Stimulated activated CD8-positive, alpha-beta memory T cell treated with anti-CD3 and anti-CD28 coated beads, Interleukin-12 subunit alpha, Interleukin-12 subunit beta, amount 100 ng/mL, for 1 hour (primary cell): ENCODE measurements around the gene GPC5.

ENCODE experiments used
- DNase-seq: peaks from one replicate; pipeline ENCODE4 v3.0.0-alpha.2; 2020; ENCODE audit warnings: low read depth

GPC5 gene

DNA sequence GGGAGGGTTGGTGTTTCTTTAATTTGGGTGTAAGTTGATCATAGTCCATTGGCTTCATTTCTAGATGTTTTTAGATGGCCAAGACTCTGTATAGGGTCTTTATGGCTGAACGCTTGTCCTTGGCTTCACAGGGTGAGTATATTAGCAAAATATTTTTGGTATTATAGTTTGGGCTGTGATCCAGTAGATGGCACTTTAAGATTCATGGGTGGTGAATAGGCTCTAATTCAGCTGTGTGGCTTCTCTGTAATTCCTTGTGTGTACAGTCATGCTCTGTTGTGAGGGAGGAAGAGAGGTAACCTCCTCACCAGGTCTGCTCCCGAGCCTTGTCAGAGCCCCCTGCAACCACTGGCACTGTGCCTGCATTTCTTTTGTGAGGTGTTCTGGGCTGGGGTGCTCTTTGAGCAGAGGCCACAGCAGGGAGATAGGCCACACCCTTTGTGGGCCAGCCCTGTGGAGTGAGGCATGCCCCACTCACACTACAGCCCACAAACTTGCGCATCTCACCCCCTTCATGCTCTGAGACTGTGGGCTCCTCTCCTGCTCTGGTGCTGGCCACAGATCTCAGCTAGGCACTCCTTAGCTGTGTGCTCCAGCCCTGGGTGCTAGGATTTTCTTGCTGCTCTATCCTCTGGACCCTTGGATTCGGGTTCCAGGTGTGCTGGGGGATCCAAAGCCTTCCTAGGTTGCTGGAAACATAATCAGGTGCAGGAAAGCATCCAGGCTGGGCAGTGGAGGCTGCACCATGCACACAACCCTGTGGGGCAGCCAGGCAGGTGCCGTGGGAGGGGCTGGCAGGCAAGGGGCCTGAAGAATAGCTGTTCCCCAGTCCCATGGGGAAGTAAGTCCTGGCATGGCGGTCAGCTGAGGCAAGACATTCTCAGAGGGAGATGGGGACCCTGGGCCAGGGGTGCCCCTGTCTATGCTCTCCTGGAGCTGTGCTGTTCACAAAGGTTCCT lies 193.9 kb downstream of the GPC5 start:
- no peak for DNase-seq

DNA sequence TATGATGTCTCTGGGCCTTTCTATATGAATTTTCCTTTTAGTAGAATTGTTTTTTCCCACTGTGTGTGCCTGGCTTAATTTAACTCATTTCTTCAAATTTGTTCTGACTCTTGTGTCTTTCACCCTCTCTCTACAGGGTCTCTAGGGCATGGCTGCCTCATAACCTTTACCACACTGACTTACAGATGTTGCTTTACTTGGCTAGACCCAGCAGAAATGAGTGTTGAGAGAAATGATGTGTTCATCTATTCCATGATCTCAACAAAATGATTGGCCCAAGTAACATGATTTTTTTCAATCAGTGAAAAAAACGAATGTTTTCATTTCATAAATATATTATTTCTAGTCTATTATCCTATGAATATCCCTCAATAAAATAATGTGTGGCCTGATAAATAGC lies 195.0 kb downstream of the GPC5 start:
- no peak for DNase-seq

DNA sequence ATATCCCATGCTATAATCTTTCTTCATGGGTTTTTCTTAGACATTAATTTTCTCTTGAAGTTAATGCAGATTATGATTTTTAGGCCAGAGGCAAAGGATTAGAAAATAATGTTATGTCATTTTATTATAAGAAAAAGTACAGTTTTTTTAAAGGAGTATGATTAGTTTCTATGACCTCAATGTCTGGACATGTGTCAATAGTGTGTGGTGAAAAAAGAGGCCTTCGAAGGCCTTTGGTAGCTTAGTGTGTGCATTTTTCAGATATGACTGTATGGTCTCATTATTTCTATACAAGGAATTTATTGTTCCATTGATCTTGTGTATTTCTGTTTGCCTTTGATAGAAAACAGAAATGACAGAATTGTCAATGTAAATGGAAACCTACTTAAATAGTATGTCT lies 195.6 kb downstream of the GPC5 start:
- DNase-seq, result no peak

DNA sequence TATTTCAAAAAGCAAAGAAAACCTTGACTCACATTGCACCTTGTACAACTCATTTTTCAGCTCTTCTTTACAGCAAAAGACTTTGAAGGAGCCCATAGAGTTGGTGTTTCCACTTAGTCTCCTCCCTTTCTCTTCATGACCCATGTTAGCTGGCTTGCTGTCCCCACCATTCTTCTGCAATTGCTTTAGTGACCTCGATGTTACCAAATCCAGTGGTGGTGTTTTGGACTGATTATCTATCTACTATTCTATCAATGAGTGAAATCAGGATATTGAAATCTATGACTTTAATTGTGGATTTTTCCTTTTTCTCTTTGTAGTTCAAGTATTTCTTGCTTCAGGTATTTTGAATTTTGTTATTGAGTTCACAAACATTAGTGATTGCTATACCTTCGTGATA lies 197.3 kb downstream of the GPC5 start:
- DNase-seq, result no peak

DNA sequence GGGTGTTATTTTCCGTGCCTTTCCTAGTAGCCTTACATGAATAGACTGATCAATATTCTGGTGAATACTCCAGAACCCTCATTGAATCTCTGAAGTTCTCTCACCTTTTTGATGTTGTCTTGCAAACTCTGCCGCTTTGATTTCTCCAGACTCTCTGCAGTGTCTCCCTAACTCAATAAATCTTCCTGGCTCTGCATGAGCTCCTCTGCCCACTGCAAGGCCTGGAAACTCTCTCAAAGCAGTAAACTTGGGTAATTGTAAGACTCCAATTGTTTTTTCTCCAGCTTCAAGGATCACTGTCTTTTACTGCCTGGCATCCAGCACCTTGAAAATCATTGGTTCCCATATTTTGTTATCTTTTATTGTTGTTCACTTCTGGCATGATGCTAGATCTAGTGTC lies 198.4 kb downstream of the GPC5 start:
- DNase-seq, result no peak

DNA sequence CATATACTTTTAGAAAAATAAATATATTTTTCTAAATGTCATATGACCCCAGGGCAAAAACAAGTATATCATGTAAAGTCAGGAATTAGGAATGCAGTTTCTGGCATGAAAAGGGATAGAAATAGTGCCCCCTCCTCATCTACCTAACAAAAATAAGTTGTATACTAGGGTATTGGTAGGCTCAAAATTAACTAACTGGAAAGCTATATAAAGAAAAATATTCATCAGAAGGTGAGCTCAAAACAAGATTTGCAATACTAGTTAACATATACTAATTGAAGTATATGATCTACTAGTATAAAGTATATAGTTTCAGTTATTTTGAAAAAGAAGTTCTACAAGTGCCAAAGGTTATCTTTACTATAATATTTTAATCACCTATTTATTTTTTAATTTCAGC lies 200.2 kb downstream of the GPC5 start:
- no peak for DNase-seq

DNA sequence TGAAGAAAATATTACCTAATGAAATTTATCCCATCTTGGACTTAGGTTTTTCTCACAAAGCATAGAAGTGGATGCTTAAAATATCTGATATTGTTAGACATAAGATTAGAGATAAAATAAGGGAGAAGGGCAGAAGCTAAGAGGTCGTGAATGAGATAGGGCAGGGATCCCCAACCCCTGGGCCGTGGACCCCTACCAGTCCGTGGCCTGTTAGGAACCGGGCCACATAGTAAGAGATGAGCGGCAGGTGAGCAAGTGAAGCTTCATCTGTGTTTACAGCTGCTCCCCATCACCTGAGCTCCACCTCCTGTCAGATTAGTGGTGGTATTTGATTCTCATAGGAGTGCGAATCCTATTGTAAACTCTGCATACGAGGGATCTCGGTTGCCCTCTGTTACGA lies 202.9 kb downstream of the GPC5 start:
- no peak for DNase-seq

DNA sequence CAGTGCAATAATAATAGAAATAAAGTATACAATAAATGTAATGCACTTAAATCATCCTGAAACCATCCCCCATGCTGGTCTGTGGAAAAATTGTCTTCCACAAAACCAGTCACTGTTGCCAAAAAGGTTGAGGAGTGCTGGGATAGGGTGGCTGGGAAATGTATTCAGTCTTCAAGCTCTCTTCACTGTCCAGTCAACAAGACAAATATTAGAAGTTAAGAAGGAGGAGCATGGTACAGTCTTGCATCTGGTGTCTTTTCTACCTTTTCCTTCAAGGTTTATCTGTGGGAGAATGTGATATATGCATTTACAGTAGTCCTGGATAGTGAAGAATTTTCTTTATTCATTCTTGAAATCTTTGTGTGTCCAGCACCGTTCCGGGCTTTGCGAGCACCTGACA lies 203.4 kb downstream of the GPC5 start:
- no peak for DNase-seq

DNA sequence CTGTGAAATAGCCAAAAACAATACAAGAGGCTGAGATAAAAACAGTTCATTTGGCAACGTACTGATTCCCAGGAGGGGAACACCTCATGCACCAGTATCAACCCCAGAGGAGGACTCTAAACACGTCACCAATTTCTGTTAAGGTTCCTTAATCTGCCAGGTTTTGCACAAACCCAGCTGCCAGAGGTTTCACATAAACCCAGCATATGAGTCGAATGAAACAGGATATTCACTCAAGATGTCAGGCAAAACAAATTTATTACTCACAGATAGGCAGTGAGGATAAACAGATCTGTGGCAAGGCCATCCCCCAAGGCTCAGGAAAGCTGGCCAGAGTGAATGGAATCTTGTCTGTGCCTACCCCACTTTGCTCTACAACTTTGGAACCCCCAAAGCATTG lies 210.9 kb downstream of the GPC5 start:
- no peak for DNase-seq

DNA sequence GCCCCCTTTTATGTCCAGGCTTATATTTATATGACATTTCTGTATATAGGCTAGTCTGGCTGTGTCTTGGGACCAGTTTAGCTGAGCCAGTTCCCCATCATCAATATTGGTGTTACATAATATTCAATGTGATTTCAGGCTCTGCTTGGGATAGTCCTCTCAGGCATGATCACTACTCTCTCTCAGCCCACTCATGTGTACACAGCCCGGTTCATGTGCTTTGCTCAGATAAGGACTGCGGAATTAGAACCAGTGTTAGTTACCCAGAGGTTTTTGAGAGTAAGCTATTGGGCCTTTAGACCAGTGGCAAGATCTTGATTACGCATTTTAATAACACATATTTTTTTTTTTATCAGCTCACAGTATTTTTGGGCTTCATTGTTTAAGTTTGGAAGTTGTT lies 219.9 kb downstream of the GPC5 start:
- DNase-seq, result no peak

DNA sequence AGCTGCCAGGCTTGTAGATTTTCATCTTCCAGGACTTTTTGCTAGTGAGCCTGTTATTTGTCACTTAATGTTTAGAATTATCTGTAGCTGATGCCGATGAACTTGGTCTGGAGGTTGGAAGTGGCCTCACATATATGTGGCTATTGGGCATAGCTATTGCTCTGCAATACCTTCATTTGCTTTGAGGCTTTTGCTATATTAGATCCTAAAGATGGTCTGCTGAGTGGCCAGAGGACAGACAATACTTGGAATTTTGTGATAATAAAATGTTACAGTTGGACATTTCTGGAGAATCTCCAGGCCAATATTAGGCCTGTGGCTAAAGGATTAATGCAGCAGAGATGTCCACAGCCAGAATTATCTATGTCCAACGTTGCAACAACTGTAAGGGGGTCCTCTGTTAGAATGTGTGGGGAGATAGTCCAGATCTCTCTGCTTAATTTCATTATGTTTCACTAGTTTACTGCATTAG lies 222.3 kb downstream of the GPC5 start:
- no peak for DNase-seq

DNA sequence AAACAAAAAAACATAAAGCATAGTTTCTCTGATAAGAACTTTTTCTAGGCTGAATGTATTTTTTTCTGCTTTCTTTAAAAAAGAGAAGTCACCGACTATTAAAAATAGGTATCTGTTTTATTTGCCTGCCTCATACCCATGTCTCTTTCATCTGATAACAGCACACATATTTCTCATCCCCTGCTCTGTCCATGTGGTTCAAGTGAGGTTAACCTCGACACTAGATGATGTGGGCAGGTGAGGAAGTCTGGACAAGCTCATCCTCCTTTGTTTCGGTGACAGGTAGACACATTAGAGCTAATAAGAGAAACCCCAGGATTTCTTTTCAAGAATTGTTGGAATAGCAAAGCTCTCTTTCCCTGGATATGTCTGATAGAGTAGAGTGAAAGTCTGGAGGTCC lies 222.7 kb downstream of the GPC5 start:
- DNase-seq, result no peak

DNA sequence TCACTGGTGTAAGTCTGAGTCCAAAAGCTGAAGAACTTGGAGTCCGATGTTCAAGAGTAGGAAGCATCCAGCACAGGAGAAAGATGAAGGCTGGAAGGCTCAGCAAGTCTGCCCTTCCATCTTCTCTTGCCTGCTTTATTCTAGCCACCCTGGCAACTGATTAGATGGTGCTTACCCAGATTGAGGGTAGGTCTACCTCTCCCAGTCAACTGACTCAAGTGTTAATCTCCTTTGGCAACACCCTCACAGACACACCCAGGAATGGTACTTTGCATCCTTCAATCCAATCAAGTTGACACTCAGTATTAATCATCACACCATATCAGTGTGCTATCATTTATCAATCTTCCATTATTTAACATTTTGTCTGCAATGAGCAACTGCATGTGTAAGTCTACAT lies 223.5 kb downstream of the GPC5 start:
- no peak for DNase-seq

DNA sequence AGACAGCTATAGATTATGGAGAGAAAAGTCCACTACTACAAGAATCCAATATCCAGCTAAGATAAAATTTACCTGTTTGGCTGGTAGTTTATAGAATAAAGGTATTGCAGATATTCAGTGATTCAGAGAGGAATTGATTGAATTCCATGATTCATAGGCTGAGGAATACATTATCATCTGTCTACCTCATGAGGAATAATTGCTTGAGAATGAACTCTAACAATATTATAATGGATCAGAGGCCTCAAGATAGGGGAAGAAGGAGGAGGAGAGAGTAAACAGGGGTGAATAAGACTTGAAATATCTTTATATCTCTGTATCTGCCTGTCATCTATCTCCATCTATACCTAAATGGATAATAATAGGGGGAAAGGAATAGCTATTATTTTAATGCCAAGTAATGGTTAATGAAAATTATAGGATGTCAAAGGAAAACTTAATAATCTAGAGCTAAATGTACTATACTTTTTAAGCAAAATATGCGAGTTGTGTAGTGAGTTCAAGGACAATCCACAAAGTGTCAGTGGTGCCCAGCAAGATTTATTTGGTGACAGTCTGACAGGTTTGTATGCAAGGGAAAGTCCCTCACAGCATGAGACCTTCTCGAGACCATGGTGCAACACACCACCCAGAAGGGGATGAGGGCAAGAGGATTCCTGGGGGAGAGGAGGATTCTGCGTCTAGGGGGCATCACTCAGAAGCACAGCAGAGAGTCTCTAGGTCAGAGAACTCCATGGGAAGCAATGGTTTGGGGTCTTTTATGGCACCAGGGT lies 224.5 kb downstream of the GPC5 start:
- no peak for DNase-seq

DNA sequence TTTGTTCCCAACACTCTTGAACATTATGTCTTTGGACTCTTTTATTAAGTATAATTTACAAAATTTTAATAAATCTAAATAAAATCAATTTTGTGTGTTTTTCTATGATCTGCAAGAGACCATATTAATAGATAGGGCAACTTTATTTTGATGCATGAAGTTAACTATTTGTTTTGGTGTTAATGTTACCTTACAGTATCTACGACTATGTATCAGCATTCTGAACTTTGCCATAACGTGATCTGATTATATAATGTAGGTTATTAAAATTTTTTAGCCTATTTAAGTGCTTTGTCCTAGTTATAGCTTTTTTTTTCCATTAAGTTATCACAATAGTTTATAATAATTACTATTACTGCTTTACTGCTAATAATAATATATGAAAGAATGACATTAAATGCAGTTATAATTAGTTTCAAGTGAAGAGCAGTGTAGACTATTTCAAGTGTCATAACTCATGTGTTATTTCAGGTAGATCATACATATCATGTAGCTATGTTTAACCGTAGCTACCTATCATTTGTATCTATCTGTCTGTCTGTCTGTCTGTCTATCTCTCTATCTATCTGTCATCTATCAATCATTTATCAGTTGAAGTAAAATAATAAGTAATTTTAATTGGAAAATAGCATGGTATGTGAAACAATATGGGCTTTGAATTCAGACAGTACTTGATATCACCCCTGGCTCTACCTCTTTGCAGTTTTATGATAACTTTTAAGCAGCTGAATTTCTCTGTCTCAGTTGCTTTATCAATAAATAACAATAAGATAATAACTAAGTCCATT lies 229.7 kb downstream of the GPC5 start:
- no peak for DNase-seq

DNA sequence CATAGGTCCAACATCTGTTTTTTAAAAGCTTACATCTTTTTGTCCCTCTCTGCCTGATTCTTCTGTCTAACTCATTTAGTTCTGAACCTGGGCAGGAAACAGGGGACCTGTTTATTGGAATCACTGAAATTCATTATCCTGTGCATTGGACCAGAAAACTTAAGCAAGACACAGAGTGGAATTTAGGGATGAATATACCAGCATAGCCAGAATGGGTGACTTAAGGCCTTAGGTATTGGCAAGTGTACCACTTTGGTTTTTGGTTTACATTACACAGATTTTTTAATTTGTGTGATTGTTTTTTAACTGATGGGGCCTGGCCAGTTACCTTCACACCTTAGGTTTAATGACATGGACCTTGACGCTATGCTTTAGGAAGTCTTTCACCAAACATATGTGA lies 232.5 kb downstream of the GPC5 start:
- no peak for DNase-seq

DNA sequence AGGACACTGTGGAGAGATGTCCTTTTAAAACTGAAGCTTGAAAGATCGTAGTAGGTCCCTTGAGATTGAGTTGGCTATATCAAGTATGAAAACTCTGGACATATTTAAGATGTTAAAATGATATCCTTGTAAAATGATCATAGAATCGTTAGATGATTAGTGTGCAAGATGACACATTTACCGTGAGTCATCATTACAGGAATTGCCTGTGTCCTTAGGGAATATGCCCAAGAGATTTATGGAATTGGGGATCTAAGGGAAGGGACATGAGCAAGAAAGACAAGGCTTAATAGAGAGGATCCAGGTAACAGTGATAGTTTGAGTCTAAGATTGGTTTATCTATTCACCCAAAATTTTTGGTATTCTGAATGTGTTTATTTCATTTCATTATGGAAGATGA lies 233.7 kb downstream of the GPC5 start:
- no peak for DNase-seq

DNA sequence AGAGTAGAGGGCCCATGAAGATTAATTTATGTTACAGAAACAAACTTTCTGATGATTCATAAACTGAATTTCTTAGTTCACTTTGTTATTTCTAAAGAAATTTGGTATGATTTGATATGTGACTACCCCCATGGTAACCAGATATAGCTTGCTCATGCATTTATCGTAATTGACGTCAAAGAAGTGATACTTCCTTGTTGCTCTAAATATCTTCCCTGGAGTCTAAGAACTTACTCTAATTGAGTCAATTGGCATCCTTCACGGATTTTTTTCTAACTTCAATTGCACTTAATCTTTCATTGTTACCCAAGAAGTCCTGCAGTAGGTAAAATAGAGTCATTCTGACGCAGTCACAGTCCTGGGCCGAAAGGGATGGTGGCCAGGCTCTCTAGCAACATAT lies 240.9 kb downstream of the GPC5 start:
- no peak for DNase-seq

DNA sequence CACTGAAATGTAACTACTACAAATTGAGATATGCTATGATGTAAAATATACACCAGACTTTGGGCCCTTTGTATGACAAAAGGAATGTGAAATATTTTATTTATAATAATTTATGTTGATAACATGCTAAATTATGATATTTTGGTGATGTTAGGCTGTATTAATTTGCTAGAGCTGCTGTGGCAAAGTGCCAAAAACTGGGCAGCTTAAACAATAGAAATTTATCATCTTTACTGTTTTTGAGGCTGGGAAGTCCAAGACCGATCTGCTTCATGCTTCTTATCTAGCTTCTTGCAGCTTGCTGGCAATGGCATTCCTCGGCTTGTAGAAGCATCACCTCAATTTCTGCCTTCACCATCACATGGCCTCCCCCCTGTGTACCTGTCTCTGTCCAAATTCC lies 245.0 kb downstream of the GPC5 start:
- DNase-seq, result no peak

DNA sequence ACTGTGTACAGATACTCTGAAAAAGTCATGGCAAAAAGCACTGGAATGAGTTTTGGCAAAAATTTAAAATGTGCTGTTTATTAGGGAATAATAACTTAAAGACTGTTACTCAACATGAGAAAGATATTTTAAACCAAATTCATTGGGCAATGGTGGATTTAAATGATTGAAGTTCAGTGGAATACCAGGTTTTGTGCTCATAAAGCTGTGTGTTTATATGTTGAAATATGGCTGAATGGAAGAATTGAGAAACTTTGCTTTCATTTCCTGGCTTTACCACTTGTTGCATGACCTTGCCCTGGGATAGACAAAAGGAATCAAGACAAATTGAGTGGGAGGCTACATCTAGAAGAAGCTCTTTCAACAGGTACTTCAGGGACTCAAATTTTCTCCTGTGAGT lies 246.4 kb downstream of the GPC5 start:
- no peak for DNase-seq

DNA sequence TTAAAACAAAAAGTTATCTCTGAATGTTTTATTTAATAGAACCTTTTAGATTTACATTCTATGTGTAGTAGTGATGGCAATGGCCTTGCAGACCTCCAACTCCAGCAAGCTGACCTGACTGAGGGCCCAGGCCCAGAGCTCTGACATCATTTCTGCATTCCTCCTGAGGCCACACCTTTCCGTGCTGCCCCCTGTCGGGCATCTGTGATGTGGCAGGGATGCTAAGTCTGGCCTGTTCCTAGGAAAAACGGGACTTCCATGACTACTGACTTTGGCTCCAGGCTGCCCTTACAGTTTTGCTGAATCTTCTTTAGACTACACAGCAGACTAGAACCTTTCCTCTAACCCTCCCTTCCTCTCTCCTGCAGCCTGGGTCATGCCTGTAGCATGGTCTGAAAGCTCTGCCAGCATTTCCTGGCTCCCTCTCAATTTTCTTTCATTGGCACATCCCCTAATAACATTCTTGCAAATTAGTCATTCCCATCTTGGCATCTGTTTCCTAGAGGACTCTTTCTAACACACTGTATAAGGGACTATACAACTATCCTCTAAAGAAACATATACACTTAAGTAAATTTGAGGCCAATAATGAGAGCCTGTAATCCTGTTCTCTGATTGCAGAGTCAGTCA lies 249.1 kb downstream of the GPC5 start:
- no peak for DNase-seq

DNA sequence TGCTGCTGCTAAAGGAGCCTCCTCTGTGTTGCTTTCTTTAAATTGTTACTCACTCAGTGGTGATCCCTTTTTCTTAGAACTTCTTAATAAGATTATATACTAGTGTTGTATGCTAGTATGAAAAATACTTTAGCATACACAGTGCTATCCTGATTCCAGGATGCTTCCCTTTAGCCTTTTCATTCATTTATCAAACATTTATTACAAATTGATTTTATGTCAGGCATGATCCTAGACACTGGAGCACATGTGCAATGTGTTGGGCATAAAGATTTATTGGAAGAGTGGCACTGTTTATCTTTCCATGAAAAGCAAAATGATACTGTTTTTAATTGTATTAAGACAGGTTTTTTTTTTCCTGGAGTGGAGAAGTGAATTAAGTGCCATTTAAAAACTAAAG lies 249.6 kb downstream of the GPC5 start:
- no peak for DNase-seq
